ENCODE results near the gene STK11IP. TPM values are rescaled to one million over a fixed set of nuclear protein-coding genes. Genes with fewer than 3 reads are reported as not detected.

Gene STK11IP
- total RNA-seq, 2 experiments from 2014 or later, result 25.9 to 27.6 TPM

DNA sequence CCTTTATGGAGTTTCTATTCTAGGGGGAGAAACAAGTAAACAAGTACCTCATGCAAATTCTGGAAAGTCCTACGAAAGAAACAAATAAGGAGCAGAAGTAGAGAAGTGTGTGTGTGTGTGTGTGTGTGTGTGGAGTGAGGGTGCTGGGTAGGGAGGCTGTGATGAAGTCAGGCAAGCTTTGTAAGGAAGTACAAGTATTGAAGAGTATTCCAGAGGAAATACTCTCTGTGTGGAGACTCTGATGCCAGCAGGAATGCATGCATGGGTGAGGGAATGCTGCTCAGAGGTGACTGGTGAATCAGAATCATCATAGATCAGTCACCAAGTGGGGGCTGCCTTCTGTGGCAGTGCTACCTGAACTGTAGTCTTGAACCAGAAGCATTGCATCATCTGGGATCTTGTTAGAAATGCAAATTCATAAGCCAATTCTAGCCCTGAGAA lies 64.3 kb downstream of the STK11IP start:
- ChIA-PET POLR2A (no interaction called here), CTCF (no interaction called here)

- ChIA-PET POLR2A (no interaction called here), CTCF (no interaction called here)
Observed at GRCh38 chr2:219662566-219662965, 64.9 kb downstream of the STK11IP start.

- POLR2A ChIA-PET, result no interaction called here
Observed at GRCh38 chr2:219663116-219663762, 65.6 kb downstream of the STK11IP start.

GRCh38 chr2:219664041-219664440 lies 66.4 kb downstream of the STK11IP start:
- ChIA-PET CTCF (no interaction called here), POLR2A (no interaction called here)

More at GRCh38 chr2:219663116-219663762, 65.6 kb downstream of the STK11IP start:
- CTCF ChIA-PET, result no interaction called here

GRCh38 chr2:219664944-219665343 lies 67.3 kb downstream of the STK11IP start:
- ChIA-PET CTCF (no interaction called here), POLR2A (no interaction called here)

DNA sequence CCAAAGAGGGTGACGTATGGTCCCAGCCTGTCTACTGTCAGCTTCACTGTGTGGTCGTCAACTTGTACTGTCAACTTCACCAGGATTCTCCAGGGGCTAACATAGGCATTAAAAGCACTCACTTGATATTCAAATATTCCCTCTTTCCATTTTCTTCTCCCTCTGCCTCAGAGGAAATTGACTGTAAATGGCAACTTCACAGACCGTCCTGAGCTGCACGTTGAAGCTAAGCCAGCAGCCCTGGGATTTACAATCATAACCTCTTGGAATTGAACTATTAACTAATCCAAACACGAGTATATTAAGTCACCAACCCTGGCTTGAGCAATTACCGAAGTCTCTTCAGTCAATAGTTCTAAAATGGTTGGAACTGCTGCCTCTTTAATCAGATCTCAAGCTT lies 68.3 kb downstream of the STK11IP start:
- CTCF ChIA-PET, result no interaction called here
- POLR2A ChIA-PET, result no interaction called here

Other genes starting within 250 kb of the STK11IP start
- 100 to 1,000 TPM; 110 to 115 TPM for gene DNPEP, start 209.9 kb upstream of the STK11IP start, total RNA-seq
- not detected for gene DES, start 179.5 kb upstream of the STK11IP start, total RNA-seq
- under 1 TPM; 0.78 to 0.95 TPM for gene SPEG, start 163.0 kb upstream of the STK11IP start, total RNA-seq
- 10 to 100 TPM; 37.5 to 40.5 TPM for gene GMPPA, start 99.0 kb upstream of the STK11IP start, total RNA-seq
- not detected for gene ASIC4, start 83.4 kb upstream of the STK11IP start, total RNA-seq
- 10 to 100 TPM; 36.4 to 36.8 TPM for gene CHPF, start 54.0 kb upstream of the STK11IP start, total RNA-seq
- 1 to 10 TPM; 5.9 to 7.1 TPM for gene TMEM198, start 53.8 kb upstream of the STK11IP start, total RNA-seq
- gene OBSL1, start 26.3 kb upstream of the STK11IP start, total RNA-seq, result 1 to 10 TPM in 1 of 2 experiments, under 1 TPM in 1; 0.99 to 1.2 TPM
- not detected for gene INHA, start 25.5 kb upstream of the STK11IP start, total RNA-seq
- gene SLC4A3, start 29.8 kb downstream of the STK11IP start, total RNA-seq, result under 1 TPM; 0.04 to 0.08 TPM